Measurements from ENCODE around the gene RIMKLB. TPM values are rescaled to one million over a fixed set of nuclear protein-coding genes. Genes with fewer than 3 reads are reported as not detected.
"Not testable (repeated sequence)": the region's sequence is repeated elsewhere in the genome, so short reads cannot be mapped to it uniquely, and the experiment has no call there.

Gene RIMKLB
- total RNA-seq, 1 donor from 2014 or later, result 9.7 TPM

DNA sequence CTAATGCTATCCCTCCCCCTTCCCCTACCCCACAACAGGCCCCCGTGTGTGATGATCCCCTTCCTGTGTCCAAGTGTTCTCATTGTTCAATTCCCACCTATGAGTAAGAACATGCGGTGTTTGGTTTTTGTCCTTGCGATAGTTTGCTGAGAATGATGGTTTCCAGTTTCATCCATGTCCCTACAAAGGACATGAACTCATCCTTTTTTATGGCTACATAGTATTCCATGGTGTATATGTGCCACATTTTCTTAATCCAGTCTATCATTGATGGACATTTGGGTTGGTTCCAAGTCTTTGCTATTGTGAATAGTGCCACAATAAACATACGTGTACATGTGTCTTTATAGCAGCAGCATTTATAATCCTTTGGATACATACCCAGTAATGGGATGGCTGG is 62.3 kb downstream of the RIMKLB start:
- intact Hi-C loops (cut with micrococcal nuclease); ATAC-seq: not testable (repeated sequence)

DNA sequence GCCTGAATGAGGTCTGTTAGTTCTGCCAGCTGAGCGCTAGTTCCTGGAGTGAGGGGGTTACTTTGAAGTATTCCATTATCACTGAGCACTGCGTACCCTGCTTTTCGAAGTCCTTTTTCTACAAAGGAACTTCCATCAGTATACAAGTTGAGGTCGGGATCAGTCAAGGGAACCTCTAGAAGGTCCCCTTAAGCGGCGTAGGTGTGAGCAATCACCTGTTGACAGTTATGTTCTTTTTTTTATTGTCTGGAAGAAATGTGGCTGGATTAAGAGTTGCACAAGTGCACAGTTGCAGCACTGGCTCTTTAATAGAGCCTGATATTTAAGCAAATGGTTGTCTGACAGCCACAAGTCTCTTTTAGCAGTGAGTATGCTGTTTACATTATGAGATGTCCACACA is 64.9 kb downstream of the RIMKLB start:
- ATAC-seq; DNase-seq; intact Hi-C loops (cut with micrococcal nuclease): not testable (repeated sequence)

More for the DNA sequence above, 62.3 kb downstream of the RIMKLB start:
- DNase-seq, result not testable (repeated sequence)

DNA sequence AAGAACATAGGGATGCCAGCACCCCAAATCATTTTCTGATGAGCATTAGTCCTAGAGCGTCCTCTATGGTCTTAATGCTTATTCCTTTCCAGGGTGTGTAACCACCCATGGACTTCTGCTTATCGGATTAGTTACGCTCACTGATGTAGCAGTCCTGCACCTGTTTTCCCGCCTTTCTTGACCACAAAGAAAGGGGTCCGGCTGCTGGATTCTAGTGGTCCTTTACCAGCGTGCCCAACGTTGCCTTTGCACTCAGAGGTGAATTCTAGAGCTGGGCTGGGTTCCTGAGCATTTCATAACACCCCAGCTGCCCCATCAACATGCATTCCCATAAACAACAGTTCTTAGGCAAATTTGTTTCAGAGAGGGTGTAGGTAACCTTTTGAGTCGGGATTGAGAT is 68.3 kb downstream of the RIMKLB start:
- intact Hi-C loops (cut with micrococcal nuclease); ATAC-seq; DNase-seq: not testable (repeated sequence)

DNA sequence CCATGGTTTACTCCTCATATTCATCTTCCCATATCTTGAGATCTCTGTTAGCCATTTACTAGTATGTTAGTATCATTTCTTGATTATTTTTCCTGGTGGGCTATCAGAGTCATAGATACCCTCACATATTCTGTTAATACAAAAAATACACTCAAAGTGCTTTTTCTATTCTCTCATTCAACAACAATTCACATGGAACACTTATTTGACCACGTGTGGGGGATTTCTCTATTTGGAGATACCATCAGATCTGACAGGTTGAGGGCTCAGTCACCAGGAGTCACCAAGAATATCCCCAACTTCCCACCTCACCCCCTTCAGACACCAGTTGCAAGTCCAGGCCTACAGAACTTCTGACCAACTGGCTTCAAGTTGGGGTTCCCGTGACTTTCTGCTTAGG is 72.7 kb downstream of the RIMKLB start:
- DNase-seq (no peak), ATAC-seq (no peak)
- intact Hi-C loops (cut with micrococcal nuclease), result no loop called here

DNA sequence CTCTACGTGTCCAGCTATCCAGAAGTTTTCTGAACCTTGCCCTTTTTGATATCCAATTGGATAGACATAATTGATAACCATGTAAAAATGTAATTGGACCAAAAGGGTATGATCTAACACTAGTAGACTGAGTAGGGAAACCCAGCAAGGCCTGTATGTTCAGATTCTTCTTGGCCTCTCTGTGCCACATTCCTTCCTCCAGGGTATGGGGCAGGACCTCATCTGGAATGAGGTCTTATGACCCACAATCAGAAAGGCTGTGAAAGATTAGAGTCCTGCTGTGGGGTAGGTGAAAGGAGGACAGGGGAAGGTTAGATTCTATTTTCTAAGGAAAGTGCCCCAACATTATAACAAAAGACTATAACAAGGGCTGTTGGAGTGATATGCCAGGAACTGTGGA is 73.3 kb downstream of the RIMKLB start:
- intact Hi-C loops (cut with micrococcal nuclease), result no loop called here
- no peak for ATAC-seq
- no peak for DNase-seq

DNA sequence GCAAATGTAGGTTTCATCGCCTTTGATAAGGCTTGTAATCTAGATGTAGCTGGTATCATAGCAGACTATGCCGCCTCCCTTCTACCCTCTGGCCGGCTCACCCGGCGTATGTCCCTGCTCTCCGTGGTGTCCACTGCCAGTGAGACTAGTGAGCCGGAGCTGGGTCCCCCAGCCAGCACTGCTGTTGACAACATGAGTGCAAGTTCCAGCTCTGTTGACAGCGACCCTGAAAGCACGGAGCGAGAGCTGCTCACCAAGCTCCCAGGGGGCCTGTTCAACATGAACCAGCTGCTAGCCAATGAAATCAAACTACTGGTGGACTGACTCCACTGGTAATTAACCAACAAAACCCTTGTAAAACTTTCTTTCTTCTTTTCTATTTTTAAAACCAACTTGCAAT is 75.7 kb downstream of the RIMKLB start:
- ATAC-seq (peak; percentile 90), DNase-seq (peak; percentile 68)
- intact Hi-C loops (cut with micrococcal nuclease), result no loop called here

DNA sequence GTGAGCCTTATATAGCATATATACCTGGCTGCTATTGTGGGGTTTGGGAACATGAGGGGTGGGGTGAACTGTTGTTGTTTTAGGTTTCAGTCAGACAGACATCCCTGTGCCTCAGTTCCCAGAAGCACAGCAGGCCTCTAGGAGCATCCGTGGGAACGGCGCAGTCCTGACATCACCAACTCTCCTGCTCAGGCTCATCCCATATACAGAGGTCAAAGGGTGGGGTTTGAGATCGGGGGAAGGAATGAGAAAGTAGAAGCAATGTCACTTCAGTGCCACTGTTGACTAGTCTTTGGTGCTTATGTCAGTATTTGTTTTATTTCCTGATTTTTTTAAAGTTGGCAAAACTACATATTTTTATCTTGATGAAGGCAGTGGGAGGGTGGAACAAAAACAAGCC is 81.5 kb downstream of the RIMKLB start:
- intact Hi-C loops (cut with micrococcal nuclease), result no loop called here
- no peak for DNase-seq
- no peak for ATAC-seq

DNA sequence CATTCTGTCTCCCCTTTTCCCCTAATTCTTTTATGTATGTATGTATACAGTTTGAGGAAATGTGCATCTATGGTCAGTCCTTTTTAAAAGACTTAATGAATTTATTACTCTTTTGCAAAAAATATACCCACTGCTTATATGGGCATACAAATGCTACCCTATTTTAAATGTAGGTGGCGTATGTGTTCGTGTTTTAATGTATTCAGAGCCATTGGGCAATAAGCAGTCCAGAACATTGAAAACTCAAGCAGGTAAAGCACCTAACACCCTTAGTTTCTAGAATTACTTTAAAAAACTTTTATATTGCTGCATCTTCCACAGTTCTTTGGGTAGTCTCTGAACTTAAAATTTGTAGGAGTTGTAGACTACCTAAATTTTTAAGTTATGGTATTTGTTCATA is 82.1 kb downstream of the RIMKLB start:
- ATAC-seq (no peak), DNase-seq (no peak)
- intact Hi-C loops (cut with micrococcal nuclease), result no loop called here

DNA sequence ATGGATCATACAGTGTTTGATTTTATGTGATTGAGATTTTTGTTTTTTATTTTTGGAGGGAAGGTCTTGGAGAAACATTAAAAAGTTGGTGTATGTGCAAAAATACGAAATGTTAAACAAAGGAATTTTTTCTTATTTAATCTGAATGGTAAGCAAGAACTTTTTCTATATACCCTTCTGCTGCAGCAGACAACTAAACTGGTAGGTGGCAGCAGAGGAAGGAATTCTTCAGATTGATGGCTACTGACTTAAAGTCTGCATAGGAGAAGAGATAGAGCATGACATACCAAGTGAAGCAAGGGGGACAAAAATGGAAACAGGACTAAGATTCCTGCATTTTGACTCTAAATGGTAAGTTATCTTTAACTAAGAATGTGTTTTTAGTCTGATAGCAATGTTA is 82.6 kb downstream of the RIMKLB start:
- no peak for DNase-seq
- intact Hi-C loops (cut with micrococcal nuclease), result no loop called here
- ATAC-seq, result peak; percentile 60

DNA sequence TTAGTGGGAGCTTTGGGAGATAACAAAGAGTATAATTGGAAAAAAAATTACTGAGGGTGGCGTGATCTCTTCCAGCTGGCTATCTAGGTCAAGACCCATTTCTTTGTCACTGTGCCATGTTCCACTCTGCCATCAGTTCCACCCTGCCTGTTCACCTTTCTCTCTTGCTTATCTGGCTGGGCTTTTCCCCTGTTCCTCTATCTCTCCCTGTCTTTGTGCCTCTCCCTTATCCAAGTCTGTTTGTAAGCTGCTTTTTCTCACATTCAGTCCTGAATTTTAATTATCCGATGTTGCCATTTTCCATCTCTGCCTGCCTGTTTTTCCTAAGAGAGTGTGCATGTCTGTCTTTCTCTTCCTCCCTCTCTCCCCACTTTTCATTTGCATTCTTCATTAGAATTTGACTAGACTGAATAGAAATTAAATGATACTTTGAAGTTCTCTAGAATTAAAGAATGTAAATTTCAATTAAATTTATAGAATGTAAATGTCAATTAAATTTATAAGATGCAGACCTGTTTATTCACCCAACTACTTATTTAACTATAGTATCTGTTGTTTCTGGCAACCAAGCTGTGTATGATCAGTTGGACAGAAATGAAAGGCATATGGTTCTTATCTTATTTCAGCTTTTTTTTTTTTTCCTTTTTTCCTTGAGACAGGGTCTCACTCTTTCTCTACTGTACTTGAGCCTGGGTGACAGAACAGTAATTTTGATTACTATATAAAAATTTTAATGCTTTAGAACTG is 83.8 kb downstream of the RIMKLB start:
- intact Hi-C loops (cut with micrococcal nuclease), result no loop called here
- DNase-seq (no peak), ATAC-seq (peak; percentile 67)

DNA sequence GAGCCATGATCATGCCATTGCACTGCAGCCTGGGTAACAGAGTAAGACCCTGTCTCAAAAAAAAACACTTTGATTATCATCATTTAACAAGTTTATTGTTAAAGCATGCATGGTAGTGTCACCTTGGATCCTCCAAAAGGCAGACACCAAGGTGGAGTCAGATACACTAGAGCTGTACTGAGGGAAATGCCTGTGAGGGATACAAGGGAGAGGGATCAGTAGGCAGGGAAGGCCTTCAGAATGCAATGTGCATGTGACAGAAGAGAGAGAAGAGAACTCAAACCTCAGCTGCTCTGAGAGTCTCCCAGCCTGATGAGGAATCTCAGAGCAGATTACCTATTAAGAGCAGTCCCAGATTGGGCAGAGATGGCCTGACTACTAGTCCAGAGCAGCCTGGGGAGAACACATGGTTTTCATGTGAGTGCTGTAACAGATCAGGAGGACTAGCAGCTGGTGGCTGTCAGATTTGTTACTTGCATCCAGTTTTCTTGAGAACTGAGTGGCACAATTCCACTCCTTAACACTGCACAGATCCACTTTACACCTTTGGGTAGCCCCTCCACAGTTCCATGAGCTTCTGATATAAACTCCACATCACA is 86.6 kb downstream of the RIMKLB start:
- DNase-seq, result no peak
- ATAC-seq, result peak; percentile 20
- intact Hi-C loops (cut with micrococcal nuclease), result no loop called here

DNA sequence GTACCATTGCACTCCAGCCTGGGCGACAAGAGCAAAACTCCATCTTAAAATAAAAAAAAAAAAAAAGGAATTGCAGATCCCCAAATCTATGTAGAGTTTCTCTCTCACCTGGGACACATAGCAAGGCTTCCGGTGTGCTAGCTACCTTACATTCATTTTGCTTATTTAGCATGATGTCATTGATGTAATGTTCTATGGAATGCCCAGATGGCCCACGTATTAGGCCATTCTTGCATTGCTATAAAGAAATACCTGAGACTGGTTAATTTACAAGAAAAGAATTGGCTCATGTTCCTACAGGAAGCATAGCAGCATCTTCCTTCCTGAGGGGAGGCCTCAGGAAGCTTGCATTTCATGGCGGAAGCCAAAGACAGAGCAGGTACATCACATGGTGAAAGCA is 87.7 kb downstream of the RIMKLB start:
- no peak for DNase-seq
- intact Hi-C loops (cut with micrococcal nuclease), result no loop called here
- no peak for ATAC-seq

DNA sequence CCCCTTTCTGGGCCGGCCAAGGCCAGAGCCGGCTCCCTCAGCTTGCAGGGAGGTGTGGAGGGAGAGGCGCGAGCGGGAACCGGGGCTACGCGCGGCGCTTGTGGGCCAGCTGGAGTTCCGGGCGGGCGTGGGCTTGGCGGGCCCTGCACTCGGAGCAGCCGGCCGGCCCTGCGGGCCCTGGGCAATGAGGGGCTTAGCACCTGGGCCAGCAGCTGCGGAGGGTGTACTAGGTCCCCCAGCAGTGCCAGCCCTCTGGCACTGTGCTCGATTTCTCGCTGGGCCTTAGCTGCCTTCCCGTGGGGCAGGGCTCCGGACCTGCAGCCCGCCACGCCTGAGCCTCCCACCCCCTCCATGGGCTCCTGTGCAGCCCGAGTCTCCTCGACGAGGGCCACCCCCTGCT is 89.4 kb downstream of the RIMKLB start:
- DNase-seq; ATAC-seq; intact Hi-C loops (cut with micrococcal nuclease): not testable (repeated sequence)

DNA sequence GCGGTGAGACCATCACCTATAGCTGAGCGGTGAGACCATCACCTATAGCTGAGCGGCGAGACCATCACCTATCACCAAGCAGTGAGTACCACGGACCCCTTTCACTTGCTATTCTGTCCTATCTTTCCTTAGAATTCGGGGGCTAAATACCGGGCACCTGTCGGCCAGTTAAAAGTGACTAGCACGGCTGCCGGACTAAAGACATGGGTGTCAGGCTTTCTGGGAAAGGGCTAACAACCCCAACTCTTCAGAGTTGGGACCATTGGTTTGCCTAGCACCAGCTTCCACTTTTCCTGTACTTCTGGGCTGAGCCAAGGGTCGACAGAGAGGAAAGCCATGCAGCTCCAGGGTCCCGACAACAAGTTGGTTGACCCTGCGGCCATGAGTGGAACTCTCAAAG is 90.9 kb downstream of the RIMKLB start:
- DNase-seq; intact Hi-C loops (cut with micrococcal nuclease); ATAC-seq: not testable (repeated sequence)

DNA sequence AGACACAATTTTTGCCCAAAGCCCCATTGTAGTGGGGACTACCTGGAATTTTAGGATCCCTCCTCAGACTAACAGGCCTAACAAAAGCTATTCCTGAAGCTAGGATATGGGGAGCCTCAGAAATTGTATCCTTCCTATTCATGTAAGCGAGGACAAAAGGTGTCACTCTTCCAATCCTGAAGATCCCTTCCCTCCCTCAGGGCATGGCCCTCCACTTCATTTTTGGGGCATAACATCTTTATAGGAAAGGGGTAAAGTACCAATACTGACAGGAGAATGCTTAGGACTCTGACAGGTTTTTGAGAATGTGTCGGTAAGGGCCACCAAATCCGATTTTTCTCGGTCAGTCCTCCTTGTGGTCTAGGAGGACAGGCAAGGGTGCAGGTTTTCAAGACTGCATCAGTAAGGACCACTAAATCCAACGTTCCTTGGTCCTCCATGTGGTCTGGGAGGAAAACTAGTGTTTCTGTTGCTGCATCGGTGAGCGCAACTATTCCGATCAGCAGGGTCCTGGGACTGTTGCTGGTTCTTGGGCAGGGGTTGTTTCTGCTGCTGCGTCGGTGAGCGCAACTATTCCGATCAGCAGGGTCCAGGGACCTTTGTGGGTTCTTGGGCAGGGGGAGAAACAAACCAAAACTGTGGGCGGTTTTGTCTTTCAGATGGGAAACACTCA is 91.7 kb downstream of the RIMKLB start:
- DNase-seq; intact Hi-C loops (cut with micrococcal nuclease); ATAC-seq: not testable (repeated sequence)

DNA sequence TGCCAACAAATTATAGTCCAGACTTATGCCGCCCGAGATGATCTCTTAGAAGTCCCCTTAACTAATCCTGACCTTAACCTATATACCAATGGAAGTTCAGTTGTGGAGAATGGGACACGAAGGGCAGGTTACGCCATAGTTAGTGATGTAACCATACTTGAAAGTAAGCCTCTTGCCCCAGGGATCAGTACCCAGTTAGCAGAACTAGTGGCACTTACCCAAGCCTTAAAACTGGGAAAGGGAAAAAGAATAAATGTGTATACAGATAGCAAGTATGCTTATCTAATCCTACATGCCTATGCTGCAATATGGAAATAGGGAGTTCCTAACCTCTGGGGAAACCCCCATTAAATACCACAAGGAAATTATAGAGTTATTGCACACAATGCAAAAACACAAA is 95.4 kb downstream of the RIMKLB start:
- DNase-seq; ATAC-seq; intact Hi-C loops (cut with micrococcal nuclease): not testable (repeated sequence)

DNA sequence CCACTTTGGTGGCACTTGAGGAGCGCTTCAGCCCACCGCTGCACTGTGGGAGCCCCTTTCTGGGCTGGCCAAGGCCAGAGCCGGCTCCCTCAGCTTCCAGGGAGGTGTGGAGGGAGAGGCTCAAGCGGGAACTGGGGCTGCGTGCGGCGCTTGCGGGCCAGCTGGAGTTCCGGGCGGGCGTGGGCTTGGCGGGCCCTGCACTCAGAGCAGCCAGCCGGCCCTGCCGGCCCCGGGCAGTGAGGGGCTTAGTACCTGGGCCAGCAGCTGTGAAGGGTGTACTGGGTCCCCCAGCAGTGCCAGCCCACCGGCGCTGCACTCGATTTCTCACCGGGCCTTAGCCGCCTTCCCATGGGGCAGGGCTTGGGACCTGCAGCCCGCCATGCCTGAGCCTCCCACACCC is 96.8 kb downstream of the RIMKLB start:
- DNase-seq; ATAC-seq; intact Hi-C loops (cut with micrococcal nuclease): not testable (repeated sequence)

DNA sequence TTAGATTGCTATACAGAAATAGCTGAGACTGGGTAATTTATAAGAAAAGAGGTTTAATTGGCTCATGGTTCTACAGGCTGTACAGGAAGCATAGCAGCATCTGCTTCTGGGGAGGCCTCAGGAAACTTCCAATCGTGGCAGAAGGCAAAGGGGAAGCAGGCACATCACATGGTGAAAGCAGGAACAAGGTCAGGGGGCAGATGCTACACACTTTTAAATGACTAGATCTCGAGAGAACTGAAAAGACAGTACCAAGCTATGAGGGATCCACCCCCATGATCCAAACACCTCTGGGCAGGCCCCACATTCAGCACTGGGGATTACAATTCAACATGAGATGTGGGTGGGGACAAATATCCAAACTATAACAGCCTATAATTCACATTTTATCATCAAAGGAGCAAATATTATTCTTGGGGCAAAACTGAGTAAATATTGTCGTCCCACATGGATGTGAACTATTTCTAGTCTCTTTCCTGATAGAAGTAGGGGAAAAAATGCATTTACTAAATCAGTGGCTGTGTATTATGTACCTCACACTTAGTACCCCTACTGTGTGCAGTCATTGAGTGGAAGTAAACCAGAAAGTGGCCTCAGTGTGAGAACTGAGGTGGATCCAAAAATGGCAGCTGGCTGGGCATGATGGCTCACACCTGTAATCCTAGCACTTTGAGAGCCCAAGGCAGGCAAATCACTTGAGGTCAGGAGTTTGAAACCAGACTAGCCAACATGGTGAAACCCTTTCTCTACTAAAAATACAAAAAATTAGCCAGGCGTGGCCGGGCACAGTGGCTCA is 99.2 kb downstream of the RIMKLB start:
- intact Hi-C loops (cut with micrococcal nuclease), result no loop called here
- ATAC-seq, result no peak

DNA sequence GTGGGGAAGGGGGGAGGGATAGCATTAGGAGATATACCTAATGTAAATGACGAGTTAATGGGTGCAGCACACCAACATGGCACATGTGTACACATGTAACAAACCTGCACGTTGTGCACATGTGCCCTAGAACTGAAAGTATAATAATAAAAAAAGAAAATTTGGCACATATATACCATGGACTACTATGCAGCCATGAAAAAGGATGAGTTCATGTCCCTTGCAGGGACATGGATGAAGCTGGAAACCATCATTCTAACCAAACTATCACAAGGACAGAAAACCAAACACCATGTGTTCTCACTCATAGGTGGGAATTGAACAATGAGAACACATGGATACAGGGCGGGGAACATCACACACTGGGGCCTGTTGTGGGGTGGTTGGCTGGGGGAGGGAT is 103.4 kb downstream of the RIMKLB start:
- intact Hi-C loops (cut with micrococcal nuclease); ATAC-seq; DNase-seq: not testable (repeated sequence)

More for the DNA sequence above, 99.2 kb downstream of the RIMKLB start:
- no peak for DNase-seq

Measured in left ventricle myocardium superior (tissue), 1 donor.